Measurements from ENCODE around the gene TBC1D1. TPM values are rescaled to one million over a fixed set of nuclear protein-coding genes. Genes with fewer than 3 reads are reported as not detected.

Gene TBC1D1
- total RNA-seq, 1 donor: 59.9 TPM

- no peak for DNase-seq (ENCODE audit: low read depth)
- no peak overlapping the region for H3K4me3 ChIP-seq (ENCODE audit: low read depth, low read length)
- no peak for TF ChIP-seq CTCF (IDR thresholded peaks at IDR 0.05; ENCODE audit: insufficient read depth, low read length)
Observed at GRCh38 chr4:38072578-38072977, 181.7 kb downstream of the TBC1D1 start.

GRCh38 chr4:38073596-38074234, 182.8 kb downstream of the TBC1D1 start:
- peak; percentile 73 for DNase-seq (ENCODE audit: low read depth)
- no peak overlapping the region for H3K4me3 ChIP-seq (ENCODE audit: low read depth, low read length)
- TF ChIP-seq CTCF (IDR thresholded peaks at IDR 0.05; ENCODE audit: insufficient read depth, low read length): no peak

GRCh38 chr4:38075370-38076152, 184.7 kb downstream of the TBC1D1 start:
- no peak for TF ChIP-seq CTCF (IDR thresholded peaks at IDR 0.05; ENCODE audit: insufficient read depth, low read length)
- no peak overlapping the region for H3K4me3 ChIP-seq (ENCODE audit: low read depth, low read length)
- peak; percentile 87 for DNase-seq (ENCODE audit: low read depth)

GRCh38 chr4:38076153-38076669, 185.3 kb downstream of the TBC1D1 start:
- no peak overlapping the region for H3K4me3 ChIP-seq (ENCODE audit: low read depth, low read length)
- no peak for TF ChIP-seq CTCF (IDR thresholded peaks at IDR 0.05; ENCODE audit: insufficient read depth, low read length)

GRCh38 chr4:38077791-38078489, 187.1 kb downstream of the TBC1D1 start:
- no peak for DNase-seq (ENCODE audit: low read depth)
- no peak overlapping the region for H3K4me3 ChIP-seq (ENCODE audit: low read depth, low read length)
- TF ChIP-seq CTCF (IDR thresholded peaks at IDR 0.05; ENCODE audit: insufficient read depth, low read length): no peak

More at GRCh38 chr4:38076153-38076669, 185.3 kb downstream of the TBC1D1 start:
- DNase-seq (ENCODE audit: low read depth): no peak

GRCh38 chr4:38078590-38079421, 187.9 kb downstream of the TBC1D1 start:
- no peak for TF ChIP-seq CTCF (IDR thresholded peaks at IDR 0.05; ENCODE audit: insufficient read depth, low read length)
- DNase-seq (ENCODE audit: low read depth): peak; percentile 89
- no peak overlapping the region for H3K4me3 ChIP-seq (ENCODE audit: low read depth, low read length)

All from fibroblast of the aortic adventitia (primary cell).